NCI-H82 (cell line): Measurements from ENCODE around the gene MTG2.

Experiments
- DNase-seq: peaks from one replicate; lab custom pipeline; 2025; lab: John Stamatoyannopoulos, UW

The MTG2 gene

DNA sequence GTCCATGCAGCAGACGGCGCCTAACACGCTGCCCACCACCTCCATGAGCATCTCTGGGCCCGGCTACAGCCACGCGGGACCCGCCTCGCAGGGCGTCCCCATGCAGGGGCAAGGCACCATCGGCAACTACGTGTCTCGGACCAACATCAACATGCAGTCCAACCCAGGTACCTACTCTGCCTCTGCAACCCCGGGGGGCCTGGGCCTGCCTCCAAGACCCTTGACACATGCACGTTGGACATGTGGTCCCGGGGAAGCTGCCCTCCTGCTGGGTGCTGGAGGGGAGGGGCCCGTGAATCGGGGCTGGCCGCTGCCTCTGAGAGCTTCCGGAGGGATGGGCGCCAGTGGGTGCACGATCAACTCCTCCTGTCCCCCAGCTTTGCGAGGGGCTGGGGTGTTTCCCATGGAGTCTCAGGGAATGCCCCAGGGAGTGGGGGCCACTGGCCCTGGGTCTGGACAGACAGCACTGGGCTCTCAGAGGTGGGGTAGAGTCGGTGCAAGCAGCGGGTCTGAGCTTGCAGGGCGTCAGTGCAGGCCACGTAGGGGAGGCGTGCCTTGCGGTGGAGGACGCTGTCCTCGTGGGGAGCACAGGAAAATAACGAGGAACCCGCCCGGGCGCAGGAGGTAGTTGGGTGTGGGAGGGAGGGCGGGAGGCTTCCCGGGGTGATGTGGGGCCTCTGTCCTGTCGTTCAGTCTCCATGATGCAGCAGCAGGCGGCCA is 19.9 kb upstream of the MTG2 start:
- DNase-seq: no peak

DNA sequence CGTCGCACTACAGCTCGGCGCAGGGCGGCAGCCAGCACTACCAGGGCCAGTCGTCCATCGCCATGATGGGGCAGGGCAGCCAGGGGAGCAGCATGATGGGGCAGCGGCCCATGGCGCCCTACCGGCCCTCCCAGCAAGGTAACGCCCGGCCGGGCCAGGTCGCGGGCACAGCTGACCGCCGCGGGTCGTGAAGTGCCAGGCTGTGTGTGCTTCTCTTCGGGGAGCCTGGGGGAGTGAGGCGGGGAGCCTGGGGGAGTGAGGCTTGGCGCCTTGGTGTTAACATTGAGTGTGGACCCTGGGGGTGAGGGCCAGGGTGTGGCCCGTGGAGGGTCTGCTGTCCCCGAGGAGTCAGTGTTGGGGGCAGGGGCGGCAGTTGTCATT is 19.4 kb upstream of the MTG2 start:
- DNase-seq: no peak

DNA sequence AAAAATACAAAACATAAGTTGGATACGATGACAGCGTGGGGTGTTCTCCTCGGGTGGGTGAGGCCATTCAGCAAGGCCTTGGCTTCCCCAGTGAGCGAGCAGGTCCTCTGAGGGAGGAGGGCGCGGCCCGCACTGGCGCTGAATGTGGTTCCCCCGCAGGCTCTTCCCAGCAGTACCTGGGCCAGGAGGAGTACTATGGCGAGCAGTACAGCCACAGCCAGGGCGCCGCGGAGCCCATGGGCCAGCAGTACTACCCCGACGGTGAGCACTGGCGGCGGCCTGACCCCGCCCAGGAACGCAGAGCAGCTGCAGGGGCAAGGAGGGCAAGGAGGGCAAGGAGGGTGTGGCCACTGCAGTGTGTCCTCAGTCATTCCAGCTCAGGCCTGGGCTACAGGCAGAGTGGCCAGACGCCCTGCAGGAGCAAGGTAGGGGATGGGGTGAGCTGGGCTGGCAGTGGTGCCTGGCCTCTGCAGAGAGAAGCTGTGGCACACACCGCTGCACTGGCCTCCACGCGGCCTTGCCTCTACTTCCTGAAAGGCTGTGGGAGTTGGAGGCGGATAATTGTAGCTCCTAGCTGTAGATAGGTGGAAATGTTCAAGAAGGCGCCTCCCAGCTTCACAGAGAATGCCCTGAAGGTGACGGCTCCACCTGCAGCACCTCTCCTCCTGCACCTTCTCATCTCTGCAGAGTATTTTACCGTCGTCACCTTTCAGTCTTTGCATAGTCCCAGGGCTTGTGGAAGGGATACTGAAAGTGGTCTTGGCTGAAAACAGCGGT is 18.7 kb upstream of the MTG2 start:
- DNase-seq: no peak

DNA sequence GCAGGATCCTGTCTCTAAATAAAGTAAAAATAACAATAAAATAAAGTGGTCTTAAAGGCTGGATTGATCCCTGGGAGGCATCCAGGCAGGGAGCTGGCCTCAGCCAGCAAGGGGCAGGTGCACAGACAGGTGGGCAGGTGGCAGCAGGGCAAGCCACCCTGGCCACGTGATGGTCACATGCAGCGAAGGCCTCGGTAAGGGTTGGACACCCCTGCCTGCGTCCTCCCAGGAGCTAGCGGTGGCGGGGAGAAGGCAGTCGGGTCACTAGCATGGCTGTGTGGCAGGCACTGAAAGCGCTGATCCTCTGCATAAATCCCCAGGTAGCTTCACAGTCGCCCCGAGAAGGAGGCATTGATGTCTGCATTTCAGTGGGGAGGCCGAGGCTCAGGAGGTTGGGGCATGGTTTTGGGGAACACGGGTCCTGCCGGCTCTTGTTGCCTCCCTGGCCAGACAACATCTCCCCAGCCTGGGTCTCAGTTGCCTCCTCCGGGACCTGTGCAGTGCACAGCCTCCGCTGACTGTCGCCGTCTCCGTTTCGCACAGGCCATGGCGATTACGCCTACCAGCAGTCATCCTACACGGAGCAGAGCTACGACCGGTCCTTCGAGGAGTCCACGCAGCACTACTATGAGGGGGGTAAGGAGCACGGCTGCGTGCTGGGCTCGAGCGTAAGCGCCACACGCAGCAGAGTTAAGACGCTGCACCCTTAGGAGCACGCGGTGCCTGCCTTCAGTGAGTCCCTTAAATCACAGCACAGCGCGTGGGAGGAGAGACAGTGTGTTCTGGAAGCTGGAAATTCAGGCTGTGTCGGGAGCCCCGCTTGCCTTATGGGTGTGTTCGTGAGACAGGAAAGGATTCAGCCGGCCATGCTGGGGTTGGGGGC is 17.7 kb upstream of the MTG2 start:
- DNase-seq: no peak

DNA sequence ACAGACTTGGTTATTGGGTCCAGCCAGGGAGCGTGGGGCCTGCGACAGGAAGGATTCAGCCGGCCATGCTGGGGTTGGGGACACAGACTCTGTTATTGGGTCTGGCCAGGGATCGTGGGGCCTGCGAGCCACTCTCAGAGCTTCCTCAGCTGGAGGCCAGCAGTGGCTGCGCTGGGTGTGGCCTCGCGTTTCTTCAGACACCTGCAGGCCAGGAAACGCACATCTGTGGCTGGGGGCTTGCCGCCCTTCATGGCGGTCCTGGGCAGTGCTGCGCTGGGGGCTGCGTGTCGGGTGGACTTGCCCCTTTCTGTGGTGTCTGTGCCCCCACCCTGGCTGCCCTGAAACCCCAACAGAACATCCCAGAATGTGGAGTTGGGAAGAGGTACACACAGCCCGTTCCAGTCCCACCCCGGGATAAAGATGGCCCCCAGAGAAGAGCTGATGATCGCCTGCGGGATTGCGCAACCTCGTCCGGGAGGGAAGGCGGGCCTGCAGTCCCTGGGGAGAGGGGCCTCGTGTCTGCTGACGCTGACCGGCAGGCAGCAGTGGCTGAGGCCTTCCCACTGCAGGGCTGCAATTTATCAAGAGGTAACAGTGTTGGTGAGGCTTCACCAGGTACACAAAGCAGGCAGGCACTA is 16.9 kb upstream of the MTG2 start:
- DNase-seq: peak; percentile 15

DNA sequence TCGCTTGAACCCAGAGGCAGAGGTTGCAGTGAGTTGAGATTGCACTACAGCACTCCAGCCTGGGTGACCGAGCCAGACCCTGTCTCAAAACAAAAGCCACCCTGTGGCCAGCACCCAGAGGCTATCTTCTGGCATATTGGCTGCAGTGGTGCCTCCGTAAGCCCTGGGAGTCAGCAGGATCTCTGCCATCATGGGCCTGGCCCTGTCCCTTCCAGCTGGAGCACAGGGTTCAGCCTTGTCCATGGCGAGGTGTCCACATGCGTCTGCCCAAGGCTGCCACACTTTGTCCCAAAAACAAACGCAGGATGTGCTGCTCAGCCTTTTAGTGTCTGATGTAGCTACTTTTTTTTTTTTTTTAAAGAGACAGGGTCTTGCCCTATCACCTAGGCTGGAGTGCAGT is 15.4 kb upstream of the MTG2 start:
- no peak for DNase-seq

DNA sequence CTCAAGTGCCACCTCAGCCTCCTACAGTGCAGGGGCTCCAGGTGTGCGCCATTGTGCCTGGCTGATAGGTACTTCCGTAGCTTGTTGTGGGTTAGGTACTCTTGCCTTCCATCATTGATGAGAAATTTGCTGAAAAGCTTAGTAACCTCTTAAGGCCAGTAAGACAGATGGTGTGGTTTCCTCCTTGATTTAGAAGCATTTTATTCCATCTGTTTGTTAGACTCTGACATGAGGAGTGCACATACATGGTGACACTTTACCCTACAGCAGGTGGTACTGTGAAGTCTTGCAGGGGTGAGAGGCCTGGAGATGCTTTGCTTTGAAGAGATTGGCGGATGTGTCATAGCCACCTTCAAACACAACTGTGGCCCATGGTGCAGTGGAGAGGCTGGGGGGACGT is 14.8 kb upstream of the MTG2 start:
- no peak for DNase-seq

DNA sequence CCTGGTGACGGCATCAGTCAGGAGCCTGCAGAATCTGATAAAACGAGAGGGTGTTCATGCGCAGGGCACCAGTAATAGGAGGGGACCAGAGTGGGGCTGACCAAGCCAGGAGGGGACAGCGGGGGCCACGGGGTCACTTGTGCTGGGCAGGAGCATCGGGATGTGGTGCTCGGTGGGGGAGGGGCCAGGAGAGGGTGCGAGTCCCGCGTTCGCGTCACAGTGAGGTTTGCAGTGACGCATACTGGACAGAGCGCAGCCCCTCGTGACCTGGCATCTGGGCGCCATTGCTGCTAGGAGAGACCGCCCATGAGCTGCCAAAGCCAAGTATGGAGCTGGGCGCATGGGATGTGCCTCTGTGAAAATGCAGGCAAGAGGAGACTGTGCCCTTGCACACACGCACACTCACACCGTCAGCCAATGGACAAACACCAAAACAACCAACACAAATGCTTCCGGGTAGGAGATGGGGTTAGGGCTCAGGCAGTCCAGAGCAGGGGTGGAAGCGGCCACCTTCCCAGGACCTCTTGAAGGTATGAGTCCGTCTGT is 13.9 kb upstream of the MTG2 start:
- no peak for DNase-seq

DNA sequence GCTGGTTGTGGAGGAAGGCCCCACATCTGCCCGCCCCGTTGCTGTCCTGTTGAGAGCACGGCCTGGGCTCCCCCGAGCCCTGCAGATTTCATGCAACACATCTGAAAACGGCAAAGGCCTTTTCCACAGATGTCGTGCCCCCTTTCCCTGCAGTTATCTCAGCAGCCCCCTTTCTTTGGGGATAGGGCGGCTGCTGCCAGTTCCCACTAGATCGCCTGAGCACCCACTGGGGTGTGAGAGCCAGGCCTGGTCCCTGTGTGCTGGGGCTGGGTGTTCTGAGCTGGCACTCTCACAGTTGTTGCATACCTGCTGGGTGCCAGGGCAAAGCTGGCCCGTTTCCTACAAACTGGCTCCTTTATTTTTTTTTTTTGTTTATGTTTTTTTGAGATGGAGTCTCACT is 12.3 kb upstream of the MTG2 start:
- no peak for DNase-seq

DNA sequence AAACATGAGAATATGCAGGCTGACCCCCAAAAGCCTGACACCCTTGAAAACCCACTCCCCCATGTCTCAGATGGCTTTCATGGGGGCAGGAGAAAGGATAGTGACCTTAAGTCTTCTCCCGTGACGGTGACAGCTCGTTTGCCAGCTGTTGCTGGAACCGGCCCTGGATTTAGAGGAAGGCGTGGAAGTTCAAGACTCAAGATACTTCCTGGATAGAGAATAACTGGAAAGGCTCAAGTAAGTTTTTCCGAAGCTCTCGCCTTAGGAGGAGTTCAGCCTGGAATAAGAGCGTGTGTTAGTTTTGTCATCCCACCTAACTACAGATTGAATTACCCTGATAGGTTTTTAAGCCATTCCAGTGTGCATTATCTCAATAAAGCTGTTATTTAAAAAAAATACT is 11.6 kb upstream of the MTG2 start:
- DNase-seq: no peak

DNA sequence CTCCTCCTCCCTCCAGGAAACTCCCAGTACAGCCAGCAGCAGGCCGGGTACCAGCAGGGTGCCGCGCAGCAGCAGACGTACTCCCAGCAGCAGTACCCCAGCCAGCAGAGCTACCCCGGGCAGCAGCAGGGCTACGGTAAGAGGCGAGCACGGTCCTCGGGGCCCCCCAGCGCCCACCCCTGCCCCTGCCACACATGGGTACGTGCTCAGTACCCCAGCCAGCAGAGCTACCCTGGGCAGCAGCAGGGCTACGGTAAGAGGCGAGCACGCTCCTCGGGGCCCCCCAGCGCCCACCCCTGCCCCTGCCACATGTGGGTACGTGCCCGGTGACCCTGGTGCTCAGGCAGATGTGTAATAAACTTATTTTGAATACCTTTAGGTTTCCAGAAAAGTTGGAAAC is 10.2 kb upstream of the MTG2 start:
- DNase-seq: no peak

DNA sequence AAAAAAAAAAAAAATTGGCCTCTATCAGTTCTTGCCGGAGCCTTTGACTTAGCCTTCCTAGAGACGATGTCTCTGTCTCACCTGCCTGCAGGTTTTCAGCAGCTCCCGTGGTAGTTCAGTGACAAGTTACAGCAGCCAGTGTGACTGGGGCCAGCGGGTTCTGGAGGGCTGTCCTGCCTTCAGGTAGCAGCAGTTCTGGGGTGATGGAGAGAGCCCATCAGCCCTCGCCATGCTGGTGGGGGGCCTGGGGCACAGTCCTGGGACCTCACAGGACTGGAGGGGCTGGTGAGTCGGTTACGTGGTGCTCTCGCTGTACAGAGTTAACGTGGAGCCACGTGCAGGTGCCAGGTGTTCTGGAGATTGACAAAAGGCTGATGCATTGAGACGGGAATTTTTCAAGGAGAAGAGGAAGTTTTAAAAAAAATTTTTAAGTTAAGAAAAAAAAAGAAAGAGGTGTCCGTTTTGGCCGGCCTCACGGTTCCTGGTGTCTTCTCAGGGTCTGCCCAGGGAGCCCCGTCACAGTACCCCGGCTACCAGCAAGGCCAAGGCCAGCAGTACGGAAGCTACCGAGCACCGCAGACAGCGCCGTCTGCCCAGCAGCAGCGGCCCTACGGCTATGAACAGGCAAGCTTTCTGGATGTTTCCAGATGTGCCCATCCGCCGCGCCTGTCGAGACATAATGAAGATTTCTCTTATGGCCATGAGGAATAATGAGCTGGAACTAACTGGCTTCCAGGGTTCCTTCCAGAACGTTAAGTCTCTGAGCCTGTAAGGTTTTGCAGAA is 8.6 kb upstream of the MTG2 start:
- DNase-seq: no peak

DNA sequence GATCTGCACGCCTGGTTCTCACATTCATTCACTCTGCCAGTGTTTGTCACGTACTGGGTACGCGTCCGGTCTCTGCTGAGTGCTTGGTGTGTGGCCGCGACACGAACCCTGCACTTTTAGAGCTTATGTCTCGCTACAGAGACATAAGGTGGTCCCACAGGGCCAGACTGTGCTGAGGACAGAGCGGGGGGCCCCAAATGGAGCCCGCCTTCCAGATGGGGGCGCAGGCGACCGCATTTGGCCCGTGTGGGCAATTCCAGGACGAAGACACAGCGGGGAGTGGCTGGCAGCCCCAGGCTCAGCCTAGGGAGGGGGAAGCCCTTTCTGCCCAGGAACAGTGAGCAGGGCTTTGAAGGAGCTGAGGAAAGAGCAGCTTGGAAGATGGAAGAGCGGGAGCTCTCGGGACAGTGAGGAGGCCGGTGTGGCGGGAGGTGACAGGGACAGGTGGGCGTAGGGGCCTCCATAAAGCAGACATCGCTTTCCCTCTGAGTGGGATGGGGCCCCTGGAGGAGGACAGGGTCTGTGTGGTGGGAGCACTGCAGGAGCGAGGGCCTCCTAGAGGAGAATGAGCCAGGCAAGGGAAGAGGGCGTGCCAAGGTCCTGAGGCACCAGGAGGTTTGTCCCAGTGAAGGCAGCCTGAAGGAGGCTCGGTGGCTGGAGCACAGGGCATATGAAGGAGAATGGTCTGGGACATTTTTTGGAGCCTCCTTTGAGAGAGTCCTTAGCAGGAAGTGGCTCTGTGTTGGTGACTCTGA is 7.8 kb upstream of the MTG2 start:
- no peak for DNase-seq

DNA sequence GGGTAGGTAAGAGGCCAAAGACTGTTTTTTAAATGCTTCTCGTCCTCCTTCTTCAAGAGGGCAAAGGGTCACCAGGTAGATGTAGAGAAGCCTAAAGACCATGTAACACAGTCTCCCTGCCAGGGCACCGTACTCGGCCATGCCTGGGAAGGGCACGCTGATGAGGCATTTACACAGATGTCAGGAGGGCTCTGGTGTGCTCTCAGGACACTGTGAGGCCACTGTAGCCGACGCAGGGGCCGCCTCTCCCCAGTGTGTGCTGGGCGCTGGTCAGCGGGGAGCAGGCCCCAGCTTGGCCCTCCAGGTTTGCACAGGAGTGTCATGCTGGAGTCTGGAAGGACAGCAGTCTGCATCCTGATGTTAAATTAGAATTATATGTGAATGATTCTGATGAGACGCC is 7.1 kb upstream of the MTG2 start:
- DNase-seq: no peak

DNA sequence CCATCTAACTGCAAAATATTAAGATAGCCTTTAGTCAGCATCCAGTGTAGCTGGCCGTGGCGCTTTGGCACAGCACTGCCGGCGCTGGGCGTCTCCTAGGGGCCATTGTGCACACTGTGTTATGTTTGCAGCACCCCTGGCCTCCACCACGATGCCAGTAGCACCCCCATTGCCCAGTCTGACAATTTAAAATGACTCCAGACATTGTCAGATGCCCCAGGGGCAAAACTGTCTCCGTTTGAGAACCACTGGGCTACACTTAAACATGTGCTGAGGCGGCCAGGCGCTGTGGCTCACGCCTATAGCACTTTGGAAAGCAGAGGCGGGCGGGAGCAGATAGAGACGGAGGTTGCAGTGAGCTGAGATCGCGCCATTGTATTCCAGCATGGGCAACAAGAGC is 6.0 kb upstream of the MTG2 start:
- no peak for DNase-seq

DNA sequence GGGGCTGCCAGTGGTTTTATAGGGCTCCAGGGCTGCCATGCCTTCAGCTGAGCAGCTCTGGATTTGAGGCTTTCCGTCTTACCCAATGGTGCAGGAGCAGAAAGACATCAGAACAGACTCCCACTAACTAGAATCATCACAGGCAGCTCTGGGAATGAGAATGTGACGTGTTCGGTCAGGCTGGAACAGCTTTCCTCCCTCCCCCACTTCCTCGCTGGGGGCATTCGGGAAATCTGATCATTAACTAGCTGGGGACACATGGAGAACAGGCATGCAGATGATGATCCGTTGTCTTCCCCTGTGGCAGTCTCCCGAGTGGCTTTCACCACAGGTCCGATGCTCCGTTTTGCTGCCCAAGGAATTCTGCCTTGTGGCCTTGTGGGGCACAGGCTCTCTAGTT is 5.5 kb upstream of the MTG2 start:
- no peak for DNase-seq

DNA sequence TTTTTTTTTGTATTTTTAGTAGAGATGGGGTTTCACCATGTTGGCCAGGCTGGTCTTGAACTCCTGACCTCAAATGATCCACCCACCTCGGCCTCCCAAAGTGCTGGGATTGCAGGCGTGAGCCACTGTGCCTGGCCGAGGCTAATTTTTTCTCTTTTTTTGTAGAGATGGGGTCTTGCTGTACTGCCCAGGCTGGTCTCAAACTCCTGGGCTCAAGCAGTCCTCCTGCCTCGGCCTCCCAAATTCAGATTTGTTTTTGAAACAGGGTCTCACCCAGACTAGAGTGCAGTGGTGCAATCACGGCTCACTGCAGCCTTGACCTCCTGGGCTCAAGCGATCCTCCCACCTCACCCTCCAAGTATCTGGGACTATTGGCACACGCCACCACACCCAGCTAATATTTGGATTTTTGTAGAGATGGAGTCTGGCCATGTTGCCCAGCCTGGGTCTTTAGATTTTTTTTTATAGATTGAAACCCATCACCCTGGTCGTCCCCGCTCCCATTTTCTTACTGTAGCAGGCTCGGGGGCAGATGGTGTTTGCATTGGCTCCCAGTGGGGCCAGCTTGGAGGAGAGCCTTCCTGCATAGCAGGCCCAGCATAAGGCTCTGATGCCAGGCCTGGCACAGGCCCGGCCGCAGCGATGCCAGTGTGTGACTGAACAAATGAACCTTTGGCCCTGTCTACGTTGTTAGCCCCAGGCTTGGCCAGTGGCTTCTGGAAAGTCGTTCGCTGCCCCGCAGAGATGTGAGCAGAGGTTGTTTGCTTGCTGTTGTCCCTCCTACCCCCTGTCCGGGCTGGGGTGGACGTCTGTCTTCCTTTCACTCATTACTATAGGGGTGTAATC is 4.3 kb upstream of the MTG2 start:
- no peak for DNase-seq

DNA sequence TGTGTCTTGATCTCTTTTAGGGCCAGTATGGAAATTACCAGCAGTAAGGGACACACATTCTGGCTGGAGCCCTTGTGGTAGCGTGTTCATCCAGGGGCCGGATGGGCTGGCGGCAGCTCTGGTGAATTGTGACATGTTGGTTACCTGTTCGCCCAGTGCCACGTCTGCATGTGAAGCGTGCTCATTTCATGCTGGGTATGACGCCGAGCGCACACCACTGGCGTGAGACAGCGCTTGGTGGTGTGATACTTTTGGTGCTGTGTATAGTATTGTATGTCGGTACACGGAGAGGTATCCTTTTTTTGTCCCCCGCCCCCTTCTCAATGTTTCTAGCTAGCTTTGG is 3.7 kb upstream of the MTG2 start:
- no peak for DNase-seq

DNA sequence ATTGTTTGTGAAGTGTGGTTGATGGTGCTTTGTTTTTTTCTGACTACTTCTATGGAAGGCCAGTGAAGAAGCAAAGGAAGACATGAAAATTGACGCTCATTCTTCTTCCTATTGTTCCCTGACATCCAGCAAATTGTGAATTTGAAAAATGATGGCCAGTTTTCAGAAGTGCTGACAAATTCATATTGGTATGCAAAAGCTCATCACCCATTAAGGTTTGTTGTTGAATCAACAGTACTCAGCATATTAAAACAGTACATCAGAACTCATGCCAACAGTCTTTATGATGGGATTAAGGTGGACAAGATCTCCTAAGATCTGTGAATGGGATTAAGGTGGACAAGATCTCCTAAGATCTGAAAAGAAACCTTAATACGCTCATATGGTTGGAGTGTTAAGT is 1.0 kb upstream of the MTG2 start:
- peak; percentile 49 for DNase-seq
